NCI-H82 (cell line): ENCODE results near the gene NFIL3.
"Not testable (repeated sequence)": the region's sequence is repeated elsewhere in the genome, so short reads cannot be mapped to it uniquely, and the experiment has no call there.

Experiments used
- DNase-seq: peaks from one replicate; lab custom pipeline; 2025; lab: John Stamatoyannopoulos, UW

Gene NFIL3, protein sequence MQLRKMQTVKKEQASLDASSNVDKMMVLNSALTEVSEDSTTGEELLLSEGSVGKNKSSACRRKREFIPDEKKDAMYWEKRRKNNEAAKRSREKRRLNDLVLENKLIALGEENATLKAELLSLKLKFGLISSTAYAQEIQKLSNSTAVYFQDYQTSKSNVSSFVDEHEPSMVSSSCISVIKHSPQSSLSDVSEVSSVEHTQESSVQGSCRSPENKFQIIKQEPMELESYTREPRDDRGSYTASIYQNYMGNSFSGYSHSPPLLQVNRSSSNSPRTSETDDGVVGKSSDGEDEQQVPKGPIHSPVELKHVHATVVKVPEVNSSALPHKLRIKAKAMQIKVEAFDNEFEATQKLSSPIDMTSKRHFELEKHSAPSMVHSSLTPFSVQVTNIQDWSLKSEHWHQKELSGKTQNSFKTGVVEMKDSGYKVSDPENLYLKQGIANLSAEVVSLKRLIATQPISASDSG

GRCh38 chr9:91423785-91424402 is at the start of gene NFIL3:
NFIL3 (minus strand) TSS chr9:91423832; CDS start chr9:91410734, 13,098 bp downstream.
- DNase-seq: peak; percentile 83

DNA sequence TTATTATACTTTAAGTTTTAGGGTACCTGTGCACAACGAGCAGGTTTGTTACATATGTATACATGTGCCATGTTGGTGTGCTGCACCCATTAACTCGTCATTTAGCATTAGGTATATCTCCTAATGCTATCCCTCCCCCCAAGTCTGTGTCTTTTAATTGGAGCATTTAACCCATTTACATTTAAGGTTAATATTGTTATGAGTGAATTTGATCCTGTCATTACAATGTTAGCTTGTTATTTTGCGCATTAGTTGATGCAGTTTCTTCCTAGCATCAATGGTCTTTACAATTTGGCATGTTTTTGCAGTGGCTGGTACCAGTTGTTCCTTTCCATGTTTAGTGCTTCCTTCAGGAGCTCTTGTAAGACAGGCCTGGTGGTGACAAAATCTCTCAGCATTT is 47.9 kb upstream of the NFIL3 start:
- DNase-seq: not testable (repeated sequence)

DNA sequence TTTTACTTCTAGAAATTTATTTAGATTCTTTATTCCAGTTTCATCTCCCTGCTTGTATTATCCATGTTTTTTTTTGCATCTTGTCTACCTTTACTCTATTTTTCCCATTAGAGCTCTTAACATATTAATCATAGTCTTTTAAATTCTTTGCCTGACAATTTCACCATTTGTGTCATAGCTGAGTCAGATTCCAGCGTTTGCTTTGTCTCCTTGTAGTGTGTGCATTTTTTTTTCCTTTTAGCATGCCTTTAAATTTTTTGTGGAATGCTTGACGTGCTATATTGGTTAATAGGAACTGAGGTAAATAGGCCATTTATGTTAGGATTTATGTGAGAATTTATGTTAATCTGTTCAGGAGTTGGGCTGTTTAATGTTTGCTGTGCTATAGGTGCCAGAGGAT is 41.8 kb upstream of the NFIL3 start:
- DNase-seq: no peak

DNA sequence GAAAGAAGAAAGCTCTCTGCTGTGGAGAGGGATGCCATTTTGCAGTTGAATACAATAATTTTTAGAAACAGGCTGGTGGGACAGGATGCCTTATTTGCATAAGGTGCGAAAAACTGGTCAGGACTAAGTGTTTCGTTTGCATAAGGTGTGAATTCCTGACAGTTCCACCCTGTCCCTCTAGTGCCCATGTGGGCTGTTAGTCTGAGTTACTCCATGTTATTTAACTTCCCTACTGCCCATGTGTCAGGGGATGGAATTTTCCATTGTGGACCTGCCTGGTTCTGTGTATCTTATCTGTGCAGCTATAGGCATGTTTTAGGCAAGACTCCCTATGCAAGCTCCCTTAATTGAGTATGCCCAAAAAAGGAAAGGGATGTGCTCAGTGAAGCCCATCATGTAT is 35.3 kb upstream of the NFIL3 start:
- no peak for DNase-seq

- DNase-seq: no peak
Measured at GRCh38 chr9:91452844-91453243, 29.2 kb upstream of the NFIL3 start.

DNA sequence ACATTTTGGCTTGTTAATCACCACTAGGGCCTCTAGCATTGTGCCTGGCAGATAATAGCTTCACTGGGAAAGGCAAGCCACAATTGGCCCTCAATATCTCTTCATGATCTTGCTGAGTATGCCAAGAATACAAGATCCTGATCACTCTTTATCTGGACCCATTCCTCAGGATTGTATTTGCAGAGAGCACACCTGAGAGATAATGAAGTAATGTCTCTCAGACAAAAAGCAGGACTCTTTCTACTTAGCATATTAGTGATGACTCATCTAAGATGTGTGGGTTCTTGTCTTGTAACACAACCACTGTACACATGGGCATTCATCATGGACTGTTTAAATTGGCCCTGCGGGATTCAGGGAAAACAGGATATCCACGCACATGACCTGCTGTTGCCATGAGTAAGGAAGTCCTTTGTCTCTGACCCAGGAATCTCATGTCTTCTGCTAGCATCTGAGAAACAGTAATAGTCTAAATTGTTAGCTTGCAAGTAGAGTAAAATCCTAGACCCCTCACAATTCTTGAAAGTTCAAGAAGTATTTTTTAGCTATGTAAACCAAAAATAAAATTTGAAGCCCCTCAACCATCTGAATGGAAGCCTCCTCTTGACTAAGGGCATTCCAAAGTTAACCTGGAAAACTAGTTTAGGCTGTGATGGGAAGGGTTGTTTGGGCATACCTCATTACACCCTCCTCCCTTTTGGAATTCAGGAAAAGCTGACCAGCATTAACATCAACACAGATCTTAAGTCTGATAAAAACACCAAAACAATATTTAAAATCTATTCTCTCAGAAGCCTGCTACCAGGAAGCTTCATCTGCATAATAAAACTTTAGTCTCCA is 28.0 kb upstream of the NFIL3 start:
- DNase-seq: no peak

GRCh38 chr9:91445135-91445534 is 21.5 kb upstream of the NFIL3 start:
- no peak for DNase-seq

DNA sequence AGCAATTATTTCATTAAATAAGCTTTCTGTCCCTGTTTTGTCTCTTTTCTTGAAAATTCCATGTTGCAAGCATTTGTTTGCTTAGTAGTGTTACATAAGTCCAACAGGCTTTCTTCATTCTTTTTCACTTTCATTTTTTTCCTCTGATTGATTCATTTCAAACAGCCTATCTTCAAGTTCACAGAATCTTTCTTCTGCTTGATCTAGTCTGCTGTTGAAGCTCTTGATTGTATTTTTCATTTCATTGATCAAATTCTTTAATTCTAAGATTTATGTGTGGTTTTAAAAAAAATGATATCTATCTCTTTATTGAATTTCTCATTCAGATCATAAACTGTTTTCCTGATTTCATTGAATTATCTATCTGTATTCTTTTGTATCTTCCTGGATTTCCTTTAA is 20.4 kb upstream of the NFIL3 start:
- DNase-seq: no peak

DNA sequence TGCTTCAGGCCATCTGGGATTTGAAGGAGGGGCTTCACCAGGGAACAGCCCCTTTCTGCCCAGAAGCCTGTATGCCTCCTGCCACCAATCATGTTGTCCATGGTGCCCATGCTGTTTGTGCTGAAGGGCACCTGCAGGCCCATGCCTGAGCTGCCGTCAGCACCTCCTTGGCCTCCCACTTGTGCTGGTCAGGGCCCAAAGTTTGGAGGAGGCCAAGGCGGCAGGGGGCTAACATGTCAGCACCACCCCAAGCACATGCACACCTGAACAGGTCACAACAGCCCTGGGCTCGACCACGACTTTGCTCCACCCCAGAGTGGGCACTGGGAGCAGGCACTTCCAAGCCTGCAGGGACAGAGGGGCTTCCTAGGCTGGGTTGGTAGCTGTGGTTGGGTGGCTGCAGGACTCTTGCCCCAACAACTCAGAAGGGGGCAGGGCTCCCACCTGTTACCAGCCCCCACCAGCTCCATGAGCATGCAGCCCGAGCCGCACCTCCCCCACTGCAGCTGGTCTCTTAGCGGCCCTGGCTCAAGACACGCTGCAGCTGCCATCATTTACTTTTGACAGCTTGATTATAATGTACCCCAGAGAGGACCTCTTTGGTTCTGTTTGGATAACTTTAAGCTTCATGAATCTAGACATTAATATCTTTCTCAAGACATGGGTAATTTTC is 19.8 kb upstream of the NFIL3 start:
- DNase-seq: no peak

- DNase-seq: no peak
Measured at GRCh38 chr9:91436841-91437240, 13.2 kb upstream of the NFIL3 start.

DNA sequence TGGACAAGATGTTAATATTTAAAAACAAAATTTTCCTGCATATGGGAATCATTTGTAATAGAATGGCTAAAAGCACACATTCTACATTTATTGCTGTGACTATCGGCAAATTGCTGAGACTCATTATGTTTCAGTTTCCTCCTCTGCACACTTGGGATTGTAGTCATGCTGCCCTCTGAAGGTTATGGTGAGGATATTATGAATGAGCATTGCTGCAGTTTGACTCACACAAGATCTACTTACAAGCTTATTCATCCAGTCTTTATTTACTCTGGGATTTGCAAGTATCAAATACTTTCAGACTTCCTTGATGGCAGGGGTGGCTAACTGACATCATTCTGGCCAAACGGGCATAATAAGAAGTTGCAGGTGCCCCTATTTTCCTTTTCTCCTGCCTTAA is 9.5 kb upstream of the NFIL3 start:
- peak; percentile 37 for DNase-seq

- DNase-seq: no peak
Measured at GRCh38 chr9:91431485-91431884, 7.9 kb upstream of the NFIL3 start.

GRCh38 chr9:91429501-91429900 is 5.9 kb upstream of the NFIL3 start:
- DNase-seq: no peak

DNA sequence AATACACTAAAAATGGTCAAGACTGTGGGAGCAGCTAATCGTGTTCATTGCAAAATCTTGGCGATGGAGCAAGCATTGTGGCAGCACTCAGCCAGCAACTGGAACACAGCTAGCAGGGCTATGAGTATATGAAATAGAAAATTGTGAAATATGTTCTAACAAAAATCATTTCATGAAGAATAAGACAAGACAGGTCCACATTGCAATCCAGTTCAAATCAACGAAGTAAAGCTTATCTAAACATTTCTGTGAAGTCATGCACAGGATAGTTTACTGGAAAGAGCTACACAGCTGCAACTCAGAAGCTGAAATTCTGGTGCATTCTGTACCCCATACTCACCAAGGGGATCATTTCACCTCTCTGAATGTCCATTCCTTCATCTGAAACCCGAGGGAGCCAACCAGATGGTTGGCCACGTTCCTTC is 5.3 kb upstream of the NFIL3 start:
- DNase-seq: no peak

DNA sequence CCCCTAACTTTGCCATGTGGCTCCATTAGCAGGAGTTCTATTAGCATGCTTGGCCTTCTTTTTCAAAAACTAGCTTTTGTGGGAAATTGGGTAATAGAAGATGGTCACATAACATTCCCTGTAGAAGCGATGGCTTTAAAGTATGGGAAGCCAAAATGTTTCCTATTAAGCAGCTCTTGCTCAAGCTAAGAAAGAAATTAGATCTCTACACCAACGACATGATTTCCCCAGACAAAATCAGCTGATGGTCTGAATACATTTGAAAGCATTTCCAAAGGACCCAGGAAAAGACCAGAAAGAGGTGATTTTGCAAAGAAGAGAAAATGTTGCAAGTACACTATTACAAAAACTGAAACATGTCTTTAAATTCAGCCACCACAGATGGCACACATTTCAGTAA is 4.8 kb upstream of the NFIL3 start:
- DNase-seq: no peak

DNA sequence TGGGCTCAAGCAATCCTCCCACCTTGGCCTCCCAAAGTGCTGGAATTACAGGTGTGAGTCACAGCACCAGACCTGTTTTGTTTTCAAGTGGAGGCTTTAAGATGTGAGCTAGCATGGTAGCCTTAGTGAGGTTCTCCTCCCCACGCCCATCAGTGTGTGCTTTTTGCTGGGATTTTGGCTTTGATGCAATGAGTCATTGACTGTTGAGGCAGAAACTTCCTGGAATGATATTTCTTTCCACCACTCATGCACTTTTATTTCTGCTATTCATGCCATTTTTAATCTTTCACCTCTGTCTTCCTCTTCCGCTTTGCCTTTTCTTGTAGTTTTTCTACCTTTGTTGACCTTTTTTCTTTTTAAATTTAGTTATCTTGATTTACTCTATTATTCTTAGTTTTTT is 4.2 kb upstream of the NFIL3 start:
- no peak for DNase-seq

DNA sequence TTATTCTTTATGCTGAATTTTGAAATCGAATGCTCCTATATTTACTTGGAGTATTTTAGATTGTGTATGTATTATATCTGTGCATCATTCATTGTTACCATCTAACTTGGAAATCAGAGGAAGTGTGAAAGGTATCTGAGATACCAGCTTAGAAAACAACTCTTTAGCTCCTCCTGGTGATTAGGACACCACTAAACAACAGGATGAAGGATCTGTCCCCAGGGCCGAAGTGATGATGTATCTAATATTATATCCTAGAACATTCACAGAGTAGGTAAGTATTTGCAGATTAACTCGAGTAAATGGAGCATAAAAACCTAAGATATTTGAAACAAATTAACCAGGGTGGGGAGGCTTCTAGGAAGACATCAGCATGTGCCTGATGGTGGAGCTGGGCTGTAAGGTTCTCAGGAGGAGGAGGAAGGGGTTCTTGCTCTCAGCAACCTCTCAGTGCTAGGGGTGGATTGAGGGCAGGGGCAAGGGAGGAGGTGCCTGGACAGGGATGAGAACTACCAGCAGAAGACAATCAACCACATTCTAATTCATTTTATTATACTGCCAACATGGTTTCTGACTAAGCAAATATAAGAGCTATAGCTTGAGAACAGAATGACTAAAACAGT is 2.6 kb upstream of the NFIL3 start:
- peak; percentile 50 for DNase-seq

DNA sequence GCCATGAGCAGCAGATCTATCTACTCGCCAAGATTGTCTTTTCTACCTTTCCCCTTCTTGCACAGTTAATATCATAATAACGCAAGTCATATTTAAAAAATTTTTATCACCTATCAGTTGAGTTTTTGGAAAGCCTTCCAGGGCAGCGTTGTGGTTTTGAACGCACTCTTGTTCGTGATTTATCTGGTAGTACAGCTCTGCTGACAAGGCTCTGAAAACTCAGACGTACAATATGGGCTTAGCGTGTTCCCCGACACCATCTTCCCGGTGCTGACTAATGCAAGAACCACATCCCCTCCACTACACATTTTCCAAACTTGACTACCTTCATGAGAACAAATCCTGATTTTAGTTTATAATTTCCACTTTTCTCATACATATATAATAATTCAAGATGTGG is 1.6 kb upstream of the NFIL3 start:
- DNase-seq: no peak

GRCh38 chr9:91424403-91425176 is 958 bp upstream of the NFIL3 start:
- peak; percentile 75 for DNase-seq

DNA sequence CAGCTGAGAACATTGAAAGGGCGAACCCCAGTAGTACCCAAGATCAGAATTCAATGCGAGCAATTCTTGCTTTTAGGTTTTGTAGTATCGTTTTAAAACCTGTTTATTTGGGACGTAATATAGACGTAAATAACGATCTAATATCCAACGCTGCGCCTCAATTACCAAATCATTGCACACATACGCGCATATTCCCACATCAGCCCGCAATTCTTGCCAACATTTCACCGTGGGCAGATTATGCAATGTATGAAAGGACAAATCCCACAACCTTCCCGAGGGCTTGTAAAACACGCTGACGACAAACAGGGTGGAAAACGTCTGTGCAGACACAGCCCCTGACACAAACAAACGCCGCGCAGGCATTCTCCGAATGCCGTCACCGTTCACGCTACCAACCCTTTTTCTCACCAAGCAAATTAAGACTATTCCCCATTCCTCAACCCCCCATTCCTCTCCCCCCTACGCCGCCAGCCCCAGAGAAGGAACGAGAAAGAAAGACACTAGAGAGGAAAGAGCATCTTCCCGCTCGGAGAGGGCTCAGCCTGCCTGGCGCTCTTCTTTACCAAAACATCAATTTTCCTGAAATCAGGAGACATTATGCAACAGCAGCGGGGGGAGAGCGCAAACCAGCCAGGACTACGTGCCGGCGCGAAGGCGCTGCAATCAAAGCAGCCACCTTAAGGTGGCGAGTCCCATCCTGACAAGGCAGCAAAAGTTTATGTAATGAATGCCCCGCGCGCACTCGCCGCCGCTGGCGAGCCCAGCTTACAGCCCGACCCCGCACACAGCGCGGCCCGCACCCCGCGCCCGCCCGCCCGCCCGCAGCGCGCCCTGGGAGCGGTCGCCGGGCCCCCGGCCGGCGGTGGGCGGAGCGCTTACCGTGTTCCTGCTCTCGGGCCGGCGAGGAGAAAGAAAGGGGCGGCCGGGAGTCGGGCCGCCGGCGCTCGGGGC is 597 bp downstream of the NFIL3 start:
- DNase-seq: peak; percentile 66
